GM19035 (cell line): ENCODE measurements around the gene LY6G6C.

Experiments used
- ATAC-seq: cut with Tn5 transposase; IDR thresholded peaks from one replicate; pipeline ENCODE4 v1.9.1; 2021; ENCODE audit not compliant: unreplicated experiment

The LY6G6C gene

DNA sequence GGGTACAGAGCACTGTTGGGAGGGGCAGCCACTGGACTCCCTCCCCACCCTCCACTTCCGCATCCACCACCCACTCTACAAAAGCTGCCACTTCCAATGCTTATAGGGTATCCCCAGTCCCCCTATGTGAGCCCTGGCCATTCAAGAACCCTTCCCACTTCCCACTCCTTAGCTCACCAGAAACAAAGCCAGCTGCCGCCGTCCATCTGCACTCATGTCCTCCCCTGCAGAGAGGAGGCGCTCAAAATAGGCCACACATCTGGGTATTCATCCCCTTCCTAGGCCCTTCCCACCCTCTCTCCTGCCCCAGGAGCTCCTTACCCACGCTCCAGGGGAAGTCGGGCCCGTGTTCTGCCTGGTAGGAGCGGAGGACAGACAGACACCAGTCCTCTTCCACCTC is 34.2 kb downstream of the LY6G6C start:
- ATAC-seq, result no peak

- ATAC-seq, result no peak
These were observed 35.1 kb downstream of the LY6G6C start for GRCh38 chr6:31686483-31686882.

DNA sequence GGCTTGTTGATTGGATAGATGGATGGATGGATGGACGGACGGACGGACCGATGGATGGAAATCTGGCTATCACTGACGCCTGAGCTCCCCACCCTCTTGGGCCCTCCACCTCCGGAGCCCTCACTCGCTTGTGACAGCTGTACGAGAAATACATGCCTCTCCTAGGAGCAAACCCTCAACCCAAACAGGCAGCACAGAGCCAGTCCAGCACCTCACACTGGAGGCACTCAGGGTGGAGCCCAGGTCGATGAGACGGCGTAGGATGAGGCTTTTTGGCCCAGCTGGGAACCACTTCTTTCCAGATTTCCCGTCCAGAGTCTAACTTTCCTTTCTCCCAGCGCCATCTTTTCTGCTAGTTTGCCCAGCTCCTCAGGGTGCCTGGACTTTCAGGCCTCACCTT is 38.0 kb downstream of the LY6G6C start:
- ATAC-seq, result no peak

DNA sequence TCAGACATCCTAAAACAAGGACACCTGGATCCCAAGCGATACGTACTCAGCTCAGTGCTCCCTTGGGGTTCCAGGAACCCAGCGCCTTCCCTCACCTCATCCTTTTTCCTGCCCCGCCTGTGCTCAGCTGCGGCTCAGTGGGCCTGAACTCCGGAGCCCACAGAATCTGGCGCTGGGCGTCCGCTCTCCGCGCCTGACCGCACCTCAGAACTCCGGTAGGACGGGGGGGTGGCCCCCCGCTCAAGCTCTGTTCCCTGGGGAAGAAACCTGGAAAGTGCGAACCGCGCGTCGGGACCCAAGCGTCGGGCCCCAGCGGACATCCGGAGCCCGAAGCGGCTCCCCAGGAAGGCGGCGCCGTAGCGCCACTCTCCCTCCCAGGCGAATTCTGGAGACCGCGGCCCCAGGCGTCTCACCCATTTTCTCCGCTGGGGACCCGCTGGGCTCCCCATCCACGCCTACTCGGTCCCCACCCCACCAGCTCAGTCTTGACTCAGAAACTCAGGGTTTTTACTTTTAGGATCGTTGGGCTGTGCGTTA is 40.3 kb downstream of the LY6G6C start:
- no peak for ATAC-seq

GRCh38 chr6:31680226-31681134 is 41.1 kb downstream of the LY6G6C start, which contains the start of gene LY6G5C:
Gene LY6G5C (minus strand): TSS chr6:31681067. CDS start chr6:31680373, 694 bp downstream.
- ATAC-seq, result no peak

DNA sequence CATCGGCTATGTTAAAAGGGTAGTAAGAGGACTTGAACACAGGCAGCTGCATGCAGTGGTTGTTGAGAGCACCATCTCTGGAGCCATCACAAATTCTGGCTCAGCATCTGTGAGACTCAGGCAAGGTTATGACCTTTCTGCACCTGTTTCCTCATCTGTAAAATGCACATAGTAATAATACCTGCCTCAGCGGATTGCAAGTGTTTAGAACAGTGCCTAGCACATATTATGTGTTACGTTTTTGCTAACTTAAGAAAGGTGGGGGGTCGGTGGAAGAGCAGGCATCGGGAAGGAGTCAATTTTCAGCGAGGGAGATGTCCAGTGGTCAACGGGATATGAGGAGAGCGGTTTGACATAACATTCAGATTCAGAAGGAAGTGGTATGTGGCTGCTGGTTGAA is 43.6 kb downstream of the LY6G6C start:
- no peak for ATAC-seq

DNA sequence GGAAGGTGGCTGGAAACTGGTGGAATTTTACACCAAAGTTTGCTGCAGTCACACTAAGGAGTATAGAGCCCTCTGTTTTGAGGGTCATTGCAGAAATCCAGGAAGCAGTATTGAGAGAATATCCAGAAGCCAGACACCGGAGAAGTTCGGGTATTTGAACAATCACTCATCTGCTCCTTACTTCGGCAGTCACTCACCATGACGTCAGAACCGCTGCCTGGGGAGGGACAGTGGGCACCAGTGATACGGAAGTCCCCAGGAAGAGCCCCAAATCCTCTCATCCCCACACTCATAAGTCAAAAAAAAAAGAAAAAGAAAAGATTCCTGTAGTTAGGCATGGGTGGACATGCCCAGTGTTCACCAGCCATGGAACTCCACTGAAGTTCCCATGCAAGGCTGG is 44.6 kb downstream of the LY6G6C start:
- ATAC-seq, result no peak

GRCh38 chr6:31676322-31676903 is 45.1 kb downstream of the LY6G6C start:
- ATAC-seq, result no peak

DNA sequence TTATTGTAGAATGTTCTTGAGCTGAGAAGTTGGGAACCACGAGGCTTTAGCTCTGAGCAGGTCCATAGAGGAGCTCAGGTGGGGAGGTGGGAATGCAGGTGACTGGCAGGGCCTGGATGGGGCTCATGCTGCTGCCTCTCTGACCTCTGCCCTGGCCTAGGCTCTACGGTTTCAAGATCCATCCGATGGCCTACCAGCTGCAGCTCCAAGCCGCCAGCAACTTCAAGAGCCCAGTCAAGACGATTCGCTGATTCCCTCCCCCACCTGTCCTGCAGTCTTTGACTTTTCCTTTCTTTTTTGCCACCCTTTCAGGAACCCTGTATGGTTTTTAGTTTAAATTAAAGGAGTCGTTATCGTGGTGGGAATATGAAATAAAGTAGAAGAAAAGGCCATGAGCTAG is 51.9 kb downstream of the LY6G6C start, which contains the start of gene LY6G5B:
Gene LY6G5B, plus strand, starts transcription at position 301 of the 400 bp plus-strand sequence. CDS start 975 bp downstream, outside the sequence.
- ATAC-seq, result no peak
